ENCODE results near the gene XRCC4.
A peak's percentile ranks its signal among the peaks of the same experiment; 100 is the strongest.
"Not testable (repeated sequence)": the region's sequence is repeated elsewhere in the genome, so short reads cannot be mapped to it uniquely, and the experiment has no call there.

The XRCC4 gene

DNA sequence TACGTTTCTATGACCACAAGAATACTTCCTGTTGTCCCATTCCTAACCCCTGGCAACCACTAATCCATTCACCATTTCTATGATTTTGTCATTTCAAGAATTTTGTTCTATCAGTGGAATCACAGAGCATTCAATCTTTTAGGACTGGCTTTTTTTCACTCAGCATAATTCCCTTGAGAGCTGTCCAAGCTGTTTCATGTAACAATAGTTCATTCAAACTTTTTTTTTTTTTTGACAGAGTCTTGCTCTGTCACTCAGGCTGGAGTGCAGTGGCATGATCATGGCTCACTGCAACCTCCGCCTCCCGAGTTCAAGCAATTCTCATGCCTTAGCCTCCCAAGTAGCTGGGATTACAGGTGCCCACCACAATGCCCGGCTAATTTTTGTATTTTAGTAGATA, 75.6 kb downstream of the XRCC4 start:
- H3K27me3 ChIP-seq (replicated peaks; ENCODE audit: control insufficient read depth, insufficient read depth, low read length); H3K4me3 ChIP-seq (ENCODE audit: low read length); H3K4me1 ChIP-seq (ENCODE audit: control insufficient read depth, insufficient read depth, low read length); H3K9ac ChIP-seq (ENCODE audit: low read length); H3K36me3 ChIP-seq (ENCODE audit: control insufficient read depth, insufficient read depth, low read length, severe bottlenecking); H3K9me3 ChIP-seq (ENCODE audit: control insufficient read depth, low read length); DNase-seq (ENCODE audit: low read depth): not testable (repeated sequence)

- Histone ChIP-seq H3K9ac (ENCODE audit: low read length) (no peak overlapping the region), H3K4me3 (ENCODE audit: low read length) (no peak overlapping the region), H3K27me3 (replicated peaks; ENCODE audit: control insufficient read depth, insufficient read depth, low read length) (no peaks in the 10 kb centered on the region), H3K9me3 (ENCODE audit: control insufficient read depth, low read length) (no peaks in the 10 kb centered on the region), H3K36me3 (ENCODE audit: control insufficient read depth, insufficient read depth, low read length, severe bottlenecking) (no peaks in the 10 kb centered on the region), H3K4me1 (ENCODE audit: control insufficient read depth, insufficient read depth, low read length) (peaks cover 7% of the 10 kb centered on the region)
- DNase-seq (ENCODE audit: low read depth) = no peak
These were observed 78.7 kb downstream of the XRCC4 start for GRCh38 chr5:83156001-83156400.

- no peaks in the 10 kb centered on the region for H3K27me3 ChIP-seq (replicated peaks; ENCODE audit: control insufficient read depth, insufficient read depth, low read length)
- H3K9ac ChIP-seq (ENCODE audit: low read length) = no peak overlapping the region
- no peaks in the 10 kb centered on the region for H3K36me3 ChIP-seq (ENCODE audit: control insufficient read depth, insufficient read depth, low read length, severe bottlenecking)
- peaks cover under 1% of the 10 kb centered on the region for H3K4me1 ChIP-seq (ENCODE audit: control insufficient read depth, insufficient read depth, low read length)
- H3K9me3 ChIP-seq (ENCODE audit: control insufficient read depth, low read length) = no peaks in the 10 kb centered on the region
- no peak overlapping the region for H3K4me3 ChIP-seq (ENCODE audit: low read length)
- DNase-seq (ENCODE audit: low read depth) = no peak
These were observed 79.8 kb downstream of the XRCC4 start for GRCh38 chr5:83157163-83157562.

GRCh38 chr5:83162601-83163000, 85.3 kb downstream of the XRCC4 start:
- H3K9me3 ChIP-seq (ENCODE audit: control insufficient read depth, low read length) = no peaks in the 10 kb centered on the region
- H3K9ac ChIP-seq (ENCODE audit: low read length) = no peak overlapping the region
- H3K4me3 ChIP-seq (ENCODE audit: low read length) = no peak overlapping the region
- DNase-seq (ENCODE audit: low read depth) = no peak
- H3K4me1 ChIP-seq (ENCODE audit: control insufficient read depth, insufficient read depth, low read length) = peaks cover 11% of the 10 kb centered on the region
- no peaks in the 10 kb centered on the region for H3K36me3 ChIP-seq (ENCODE audit: control insufficient read depth, insufficient read depth, low read length, severe bottlenecking)
- H3K27me3 ChIP-seq (replicated peaks; ENCODE audit: control insufficient read depth, insufficient read depth, low read length) = no peaks in the 10 kb centered on the region

- no peak for DNase-seq (ENCODE audit: low read depth)
- no peaks in the 10 kb centered on the region for H3K36me3 ChIP-seq (ENCODE audit: control insufficient read depth, insufficient read depth, low read length, severe bottlenecking)
- no peaks in the 10 kb centered on the region for H3K27me3 ChIP-seq (replicated peaks; ENCODE audit: control insufficient read depth, insufficient read depth, low read length)
- H3K4me1 ChIP-seq (ENCODE audit: control insufficient read depth, insufficient read depth, low read length) = peaks cover 18% of the 10 kb centered on the region
- no peak overlapping the region for H3K4me3 ChIP-seq (ENCODE audit: low read length)
- H3K9me3 ChIP-seq (ENCODE audit: control insufficient read depth, low read length) = no peaks in the 10 kb centered on the region
- H3K9ac ChIP-seq (ENCODE audit: low read length) = no peak overlapping the region
These were observed 90.2 kb downstream of the XRCC4 start for GRCh38 chr5:83167538-83167937.

GRCh38 chr5:83169571-83170337, 92.4 kb downstream of the XRCC4 start:
- no peaks in the 10 kb centered on the region for H3K36me3 ChIP-seq (ENCODE audit: control insufficient read depth, insufficient read depth, low read length, severe bottlenecking)
- no peak for DNase-seq (ENCODE audit: low read depth)
- peaks cover 13% of the 10 kb centered on the region for H3K4me1 ChIP-seq (ENCODE audit: control insufficient read depth, insufficient read depth, low read length)
- no peak overlapping the region for H3K9ac ChIP-seq (ENCODE audit: low read length)
- no peak overlapping the region for H3K4me3 ChIP-seq (ENCODE audit: low read length)
- no peaks in the 10 kb centered on the region for H3K27me3 ChIP-seq (replicated peaks; ENCODE audit: control insufficient read depth, insufficient read depth, low read length)
- no peaks in the 10 kb centered on the region for H3K9me3 ChIP-seq (ENCODE audit: control insufficient read depth, low read length)

- DNase-seq (ENCODE audit: low read depth) = no peak
- H3K4me1 ChIP-seq (ENCODE audit: control insufficient read depth, insufficient read depth, low read length) = peaks cover 16% of the 10 kb centered on the region
- no peak overlapping the region for H3K4me3 ChIP-seq (ENCODE audit: low read length)
- no peak overlapping the region for H3K9ac ChIP-seq (ENCODE audit: low read length)
- H3K9me3 ChIP-seq (ENCODE audit: control insufficient read depth, low read length) = no peaks in the 10 kb centered on the region
- no peaks in the 10 kb centered on the region for H3K36me3 ChIP-seq (ENCODE audit: control insufficient read depth, insufficient read depth, low read length, severe bottlenecking)
- H3K27me3 ChIP-seq (replicated peaks; ENCODE audit: control insufficient read depth, insufficient read depth, low read length) = no peaks in the 10 kb centered on the region
These were observed 94.7 kb downstream of the XRCC4 start for GRCh38 chr5:83172011-83172410.

DNA sequence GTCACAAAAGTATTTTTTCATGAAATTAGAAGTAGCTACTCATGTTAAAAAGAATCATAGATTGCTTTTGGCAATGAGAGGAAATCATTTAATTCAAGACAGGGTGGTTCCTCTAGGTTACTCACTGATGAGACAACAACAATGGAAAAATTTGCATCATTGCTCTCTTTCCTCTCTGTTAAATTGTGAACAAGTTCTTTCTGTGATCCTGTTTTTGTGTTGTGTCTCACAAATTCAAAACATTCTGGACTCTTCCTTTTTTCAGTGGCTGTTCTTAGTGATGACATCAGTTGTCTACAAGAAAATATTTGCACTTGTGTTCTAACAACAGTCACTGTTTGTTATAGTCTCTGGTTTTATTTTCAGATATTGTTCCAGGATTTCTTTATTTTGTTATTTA, 95.3 kb downstream of the XRCC4 start:
- H3K9ac ChIP-seq (ENCODE audit: low read length) = no peak overlapping the region
- DNase-seq (ENCODE audit: low read depth) = peak; percentile 24
- no peaks in the 10 kb centered on the region for H3K27me3 ChIP-seq (replicated peaks; ENCODE audit: control insufficient read depth, insufficient read depth, low read length)
- H3K36me3 ChIP-seq (ENCODE audit: control insufficient read depth, insufficient read depth, low read length, severe bottlenecking) = no peaks in the 10 kb centered on the region
- peaks cover 16% of the 10 kb centered on the region for H3K4me1 ChIP-seq (ENCODE audit: control insufficient read depth, insufficient read depth, low read length)
- no peaks in the 10 kb centered on the region for H3K9me3 ChIP-seq (ENCODE audit: control insufficient read depth, low read length)
- no peak overlapping the region for H3K4me3 ChIP-seq (ENCODE audit: low read length)

DNA sequence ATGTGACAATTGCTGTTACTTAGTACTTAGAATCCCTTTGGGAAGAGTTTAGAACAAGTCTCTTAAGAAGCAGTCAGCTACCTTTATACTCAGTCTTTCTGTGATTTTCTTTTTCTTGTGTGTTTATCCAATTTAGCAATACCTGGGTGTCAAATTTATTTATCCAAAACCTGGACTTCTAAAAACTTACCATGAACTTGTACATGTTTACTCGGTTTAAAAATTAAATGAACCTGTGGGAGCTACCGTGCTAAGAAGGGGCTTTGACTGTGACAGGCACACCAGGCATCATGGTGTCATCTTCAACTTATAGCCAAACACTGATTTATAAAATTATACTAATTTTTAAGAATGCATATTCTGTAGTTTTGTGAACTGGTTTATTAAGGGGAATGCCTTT, 96.5 kb downstream of the XRCC4 start:
- Histone ChIP-seq H3K9me3 (ENCODE audit: control insufficient read depth, low read length) (no peaks in the 10 kb centered on the region), H3K4me1 (ENCODE audit: control insufficient read depth, insufficient read depth, low read length) (peaks cover 16% of the 10 kb centered on the region), H3K9ac (ENCODE audit: low read length) (no peak overlapping the region), H3K4me3 (ENCODE audit: low read length) (no peak overlapping the region), H3K36me3 (ENCODE audit: control insufficient read depth, insufficient read depth, low read length, severe bottlenecking) (no peaks in the 10 kb centered on the region), H3K27me3 (replicated peaks; ENCODE audit: control insufficient read depth, insufficient read depth, low read length) (no peaks in the 10 kb centered on the region)
- DNase-seq (ENCODE audit: low read depth) = no peak

DNA sequence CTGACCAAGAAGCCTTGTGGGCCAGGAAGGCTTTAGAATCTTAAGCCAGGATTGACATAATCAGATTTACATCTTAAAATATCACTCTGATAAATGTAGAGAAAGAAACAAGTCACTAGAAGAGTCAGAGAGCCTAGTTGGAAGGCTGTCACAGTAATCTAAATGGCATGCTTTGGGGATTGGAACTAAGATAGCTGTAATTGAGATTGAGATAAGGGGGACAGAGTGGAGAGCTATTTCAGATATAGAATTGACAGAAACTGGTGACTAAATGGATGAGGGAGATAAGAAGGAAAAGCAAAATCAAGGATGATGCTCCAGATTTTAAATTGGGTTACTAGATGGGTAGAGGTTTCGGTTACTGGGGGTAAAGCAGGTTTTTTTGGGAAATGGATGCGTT, 100.5 kb downstream of the XRCC4 start:
- no peaks in the 10 kb centered on the region for H3K27me3 ChIP-seq (replicated peaks; ENCODE audit: control insufficient read depth, insufficient read depth, low read length)
- H3K36me3 ChIP-seq (ENCODE audit: control insufficient read depth, insufficient read depth, low read length, severe bottlenecking) = no peaks in the 10 kb centered on the region
- no peaks in the 10 kb centered on the region for H3K9me3 ChIP-seq (ENCODE audit: control insufficient read depth, low read length)
- DNase-seq (ENCODE audit: low read depth) = no peak
- peaks cover 9% of the 10 kb centered on the region for H3K4me1 ChIP-seq (ENCODE audit: control insufficient read depth, insufficient read depth, low read length)
- H3K4me3 ChIP-seq (ENCODE audit: low read length) = no peak overlapping the region
- no peak overlapping the region for H3K9ac ChIP-seq (ENCODE audit: low read length)

DNA sequence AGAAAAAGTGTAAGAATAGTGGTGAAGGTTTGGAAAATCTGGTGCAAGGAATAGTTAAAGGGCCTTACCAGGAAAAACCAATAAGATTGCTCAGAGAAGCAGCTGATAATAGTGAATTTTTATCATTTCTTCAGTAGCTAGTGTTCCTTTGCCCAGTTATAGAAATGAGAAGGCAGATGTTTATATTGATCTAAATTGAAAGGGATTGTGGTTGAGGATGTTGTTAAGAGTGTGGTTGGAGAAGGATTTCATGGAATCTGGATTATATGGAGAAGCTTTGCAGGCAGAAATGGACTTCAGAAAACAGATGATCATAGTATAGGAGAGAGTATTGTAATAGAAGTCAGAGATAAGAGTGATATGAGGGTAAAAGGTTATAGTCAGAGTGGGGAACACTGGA, 102.6 kb downstream of the XRCC4 start:
- peak; percentile 69 for DNase-seq (ENCODE audit: low read depth)
- no peak overlapping the region for H3K4me3 ChIP-seq (ENCODE audit: low read length)
- no peak overlapping the region for H3K9ac ChIP-seq (ENCODE audit: low read length)
- peaks cover under 1% of the 10 kb centered on the region for H3K4me1 ChIP-seq (ENCODE audit: control insufficient read depth, insufficient read depth, low read length)
- H3K27me3 ChIP-seq (replicated peaks; ENCODE audit: control insufficient read depth, insufficient read depth, low read length) = no peaks in the 10 kb centered on the region
- H3K36me3 ChIP-seq (ENCODE audit: control insufficient read depth, insufficient read depth, low read length, severe bottlenecking) = no peaks in the 10 kb centered on the region
- no peaks in the 10 kb centered on the region for H3K9me3 ChIP-seq (ENCODE audit: control insufficient read depth, low read length)

GRCh38 chr5:83184534-83184933, 107.2 kb downstream of the XRCC4 start:
- Histone ChIP-seq H3K9ac (ENCODE audit: low read length) (no peak overlapping the region), H3K36me3 (ENCODE audit: control insufficient read depth, insufficient read depth, low read length, severe bottlenecking) (no peaks in the 10 kb centered on the region), H3K4me1 (ENCODE audit: control insufficient read depth, insufficient read depth, low read length) (no peaks in the 10 kb centered on the region), H3K4me3 (ENCODE audit: low read length) (no peak overlapping the region), H3K9me3 (ENCODE audit: control insufficient read depth, low read length) (no peaks in the 10 kb centered on the region), H3K27me3 (replicated peaks; ENCODE audit: control insufficient read depth, insufficient read depth, low read length) (no peaks in the 10 kb centered on the region)
- no peak for DNase-seq (ENCODE audit: low read depth)
